ENCODE data around the gene C19orf67.

- TF ChIP-seq, protein P1, sequence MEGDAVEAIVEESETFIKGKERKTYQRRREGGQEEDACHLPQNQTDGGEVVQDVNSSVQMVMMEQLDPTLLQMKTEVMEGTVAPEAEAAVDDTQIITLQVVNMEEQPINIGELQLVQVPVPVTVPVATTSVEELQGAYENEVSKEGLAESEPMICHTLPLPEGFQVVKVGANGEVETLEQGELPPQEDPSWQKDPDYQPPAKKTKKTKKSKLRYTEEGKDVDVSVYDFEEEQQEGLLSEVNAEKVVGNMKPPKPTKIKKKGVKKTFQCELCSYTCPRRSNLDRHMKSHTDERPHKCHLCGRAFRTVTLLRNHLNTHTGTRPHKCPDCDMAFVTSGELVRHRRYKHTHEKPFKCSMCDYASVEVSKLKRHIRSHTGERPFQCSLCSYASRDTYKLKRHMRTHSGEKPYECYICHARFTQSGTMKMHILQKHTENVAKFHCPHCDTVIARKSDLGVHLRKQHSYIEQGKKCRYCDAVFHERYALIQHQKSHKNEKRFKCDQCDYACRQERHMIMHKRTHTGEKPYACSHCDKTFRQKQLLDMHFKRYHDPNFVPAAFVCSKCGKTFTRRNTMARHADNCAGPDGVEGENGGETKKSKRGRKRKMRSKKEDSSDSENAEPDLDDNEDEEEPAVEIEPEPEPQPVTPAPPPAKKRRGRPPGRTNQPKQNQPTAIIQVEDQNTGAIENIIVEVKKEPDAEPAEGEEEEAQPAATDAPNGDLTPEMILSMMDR (IDR thresholded peaks at IDR 0.05), result no peak
- TF ChIP-seq POLR2AphosphoS5 (IDR thresholded peaks at IDR 0.05; ENCODE audit: low read depth, low read length) (no peak), TCF7L2 (IDR thresholded peaks at IDR 0.05; ENCODE audit: low read depth, low read length) (no peak), REST (IDR thresholded peaks at IDR 0.05; ENCODE audit: insufficient read depth in 1 of 2, low read depth in 2 of 2, low read length in 1 of 2) (no peak), SIN3A (IDR thresholded peaks at IDR 0.05; ENCODE audit: borderline replicate concordance, insufficient read depth, low read depth, low read length) (no peak)
Measured at GRCh38 chr19:14101003-14101545, 15.5 kb upstream of the C19orf67 start.

Data from Panc1 (cell line).